GM12878 (cell line): ENCODE measurements around the gene SORCS1. TPM values are rescaled to one million over a fixed set of nuclear protein-coding genes. Genes with fewer than 3 reads are reported as not detected.

Source experiments
- ATAC-seq: fragments of 200-7000 bp; cut with Tn5 transposase; 3 replicates; pipeline ENCODE4 v1.9.1; 2020; ENCODE audit warnings: mild to moderate bottlenecking, moderate library complexity
- BruUV-seq: library from RNA; stranded (reverse); fragments of 400-500 nt; replicated peaks from 2 replicates; lab custom pipeline; 2021; lab: Mats Ljungman, UMichigan
- CTCF ChIA-PET: fragments of 300-600 bp; sonication (Branson Sonifier 250); formaldehyde crosslinking; extraction: SDS; loops from one replicate; lab custom pipeline; 2021; ENCODE audit warnings: inconsistent platforms; lab: Yijun Ruan, JAX
- POLR2A ChIA-PET: fragments of 350-600 bp; formaldehyde crosslinking; extraction: SDS; loops from one replicate; lab custom pipeline; 2021; ENCODE audit warnings: inconsistent platforms; lab: Charles Lee
- RAD21 ChIA-PET: fragments of 300-600 bp; sonication (Branson Sonifier 250); formaldehyde crosslinking; loops from one replicate; lab custom pipeline; 2023; ENCODE audit warnings: antibody characterized with exemption; ENCODE audit not compliant: unreplicated experiment; lab: Charles Lee
- SMC1A ChIA-PET: fragments of 300-600 bp; sonication (Branson Sonifier 250); formaldehyde crosslinking; loops from one replicate; lab custom pipeline; 2023; ENCODE audit not compliant: unreplicated experiment, uncharacterized antibody; lab: Charles Lee
- DNase-seq: peaks from one replicate; pipeline ENCODE4 v3.0.0-alpha.2; 2011; ENCODE audit warnings: low read depth, low spot score
- FAIRE-seq: peaks from 3 replicates; lab custom pipeline; 2011; peaks lifted over from hg19 to GRCh38; lab: Jason Lieb, UNC
- H2AFZ ChIP-seq: 2 replicates; pipeline ENCODE4 v1.6.0; 2011; ENCODE audit warnings: low read depth, low read length, control low read depth; ENCODE audit not compliant: control insufficient read depth
- H3K27ac ChIP-seq: 2 replicates; pipeline ENCODE4 v1.5.1; 2011; ENCODE audit warnings: control low read depth; ENCODE audit not compliant: control insufficient read depth, insufficient read depth
- H3K27me3 ChIP-seq, 2 experiments: replicated peaks in 1 of 2; 2 replicates each; pipeline versions ENCODE4 v1.6.0 to v1.6.1; 2011; ENCODE audit warnings: low read length in 1 of 2; ENCODE audit not compliant: control insufficient read depth in 2 of 2, insufficient read depth in 2 of 2
- H3K36me3 ChIP-seq, 2 experiments: 2 replicates each; pipeline ENCODE4 v1.5.1; 2011; ENCODE audit warnings: low read length in 1 of 2; ENCODE audit not compliant: control insufficient read depth in 2 of 2, insufficient read depth in 2 of 2
- H3K4me1 ChIP-seq: 2 replicates; pipeline ENCODE4 v1.6.1; 2011; ENCODE audit warnings: mild to moderate bottlenecking, low read length, moderate library complexity, mixed read lengths; ENCODE audit not compliant: control insufficient read depth, insufficient read depth
- H3K4me2 ChIP-seq: 2 replicates; pipeline ENCODE4 v1.6.0; 2011; ENCODE audit warnings: control low read depth; ENCODE audit not compliant: control insufficient read depth, insufficient read depth
- H3K4me3 ChIP-seq: fragments of 200-600 bp; sonication (generic); 2 replicates; pipeline ENCODE4 v1.5.1; 2016
- H3K79me2 ChIP-seq: 2 replicates; pipeline ENCODE4 v1.6.0; 2011; ENCODE audit warnings: low read length; ENCODE audit not compliant: control insufficient read depth, insufficient read depth
- H3K9ac ChIP-seq: 2 replicates; pipeline ENCODE4 v1.8.0; 2011; ENCODE audit warnings: low read length, control low read depth, mixed read lengths; ENCODE audit not compliant: control insufficient read depth, insufficient read depth
- H3K9me3 ChIP-seq: replicated peaks from 3 replicates; pipeline ENCODE4 v1.5.1; 2011; ENCODE audit warnings: mild to moderate bottlenecking, low read length; ENCODE audit not compliant: control insufficient read depth, insufficient read depth
- H4K20me1 ChIP-seq: 2 replicates; pipeline ENCODE4 v1.6.0; 2011; ENCODE audit not compliant: control insufficient read depth, insufficient read depth
- BHLHE40 ChIP-seq, 2 experiments: fragments of 450-650 bp in 1 of 2; IDR thresholded peaks; 2 replicates each; pipeline ENCODE4 v1.6.1; 2011 to 2017; ENCODE audit warnings: low read depth in 2 of 2, borderline replicate concordance in 1 of 2, improper control_type of control experiment in 1 of 2, low read length in 1 of 2, mild to moderate bottlenecking in 1 of 2
- CBX3 ChIP-seq: fragments of 200-600 bp; sonication (generic); IDR thresholded peaks from 2 replicates; pipeline ENCODE4 v1.6.1; 2016; ENCODE audit warnings: low read depth, borderline replicate concordance
- CBX5 ChIP-seq: sonication (generic); IDR thresholded peaks from 2 replicates; pipeline ENCODE4 v1.6.1; 2016; ENCODE audit warnings: low read depth, moderate library complexity, mild to moderate bottlenecking, inconsistent platforms
- HDAC6 ChIP-seq: fragments of 200-600 bp; sonication (generic); IDR thresholded peaks from one replicate; pipeline ENCODE4 v1.8.0; 2017; ENCODE audit warnings: antibody characterized with exemption; ENCODE audit not compliant: unreplicated experiment
- IKZF2 ChIP-seq, 2 experiments: fragments of 450-650 bp; IDR thresholded peaks; 2 replicates each; pipeline ENCODE4 v1.6.1; 2017; ENCODE audit warnings: mild to moderate bottlenecking in 2 of 2, moderate library complexity in 2 of 2
- MYC ChIP-seq: IDR thresholded peaks from 2 replicates; pipeline ENCODE4 v1.6.1; 2011; ENCODE audit warnings: mild to moderate bottlenecking, low read length, moderate library complexity, inconsistent platforms; ENCODE audit not compliant: insufficient read depth, insufficient replicate concordance, insufficient read length, severe bottlenecking
- NFIC ChIP-seq: IDR thresholded peaks from 2 replicates; pipeline ENCODE4 v1.6.1; 2012; ENCODE audit warnings: low read depth, mild to moderate bottlenecking, inconsistent platforms, low read length, moderate library complexity
- RELA ChIP-seq: fragments of 450-650 bp; IDR thresholded peaks from 2 replicates; pipeline ENCODE4 v1.8.0; 2014; ENCODE audit warnings: borderline replicate concordance; ENCODE audit not compliant: partially characterized antibody
- SMAD1 ChIP-seq: fragments of 450-650 bp; IDR thresholded peaks from 2 replicates; pipeline ENCODE4 v1.6.1; 2018; ENCODE audit warnings: mild to moderate bottlenecking, low read depth; ENCODE audit not compliant: partially characterized antibody
- TAF1 ChIP-seq: IDR thresholded peaks from 2 replicates; pipeline ENCODE4 v1.6.1; 2011; ENCODE audit warnings: mild to moderate bottlenecking, low read depth, low read length, borderline replicate concordance
- TBL1XR1 ChIP-seq: IDR thresholded peaks from 2 replicates; pipeline ENCODE4 v1.6.1; 2012; ENCODE audit warnings: low read depth, low read length, improper control_type of control experiment
- ZNF24 ChIP-seq: fragments of 450-650 bp; IDR thresholded peaks from 2 replicates; pipeline ENCODE4 v1.6.1; 2017; ENCODE audit warnings: antibody characterized with exemption, mild to moderate bottlenecking
- ZZZ3 ChIP-seq: IDR thresholded peaks from 2 replicates; pipeline ENCODE4 v1.6.1; 2011; ENCODE audit warnings: low read depth; ENCODE audit not compliant: control insufficient read depth, insufficient read length
- in situ Hi-C: fragments of 300-500 bp; cut with MboI; formaldehyde crosslinking; loops from 9 replicates; pipeline ENCODE4 v1.14.3; 2018; ENCODE audit warnings: mixed read lengths
- intact Hi-C: fragments of 100-400 bp; cut with micrococcal nuclease; formaldehyde crosslinking; loops from one replicate; pipeline ENCODE4 v1.14.2; 2022; ENCODE audit not compliant: unreplicated experiment
- polyA plus RNA-seq, 11 experiments: library from polyadenylated mRNA; depleted of rRNA in 4 of 11; unstranded in 6 of 11; stranded (reverse) in 5 of 11; fragments of >200 nt; fragmentation: Nextera tagmentation in 4 of 11; fragmentation: Illumina TruSeq in 1 of 11; extraction: Ambion mirVana in 4 of 11; extraction: Trizol in 1 of 11; gene quantifications; 1 replicate in 1 of 11; 2 replicates in 10 of 11; pipeline versions ENCODE4 v1.2.1 to v1.2.3, GENCODE V29; 2011 to 2016; ENCODE audit warnings: inconsistent platforms in 2 of 11, missing spikeins in 2 of 11, low read depth in 1 of 11
- total RNA-seq, 4 experiments: library from RNA; depleted of rRNA in 3 of 4; stranded (reverse); fragments of >200 nt in 3 of 4; fragmentation: Illumina TruSeq in 1 of 4; extraction: Trizol in 1 of 4; gene quantifications; 2 replicates each; pipeline versions ENCODE4 v1.2.1 to v1.2.3, GENCODE V29; 2013 to 2021
- TF ChIP-seq, protein P1 (sequence below): fragments of 450-650 bp; conservative IDR thresholded peaks from 2 replicates; pipeline ENCODE4 v1.6.1; 2017; ENCODE audit warnings: mild to moderate bottlenecking, moderate library complexity
- TF ChIP-seq, protein P2 (sequence below): fragments of 450-650 bp; IDR thresholded peaks from 2 replicates; pipeline ENCODE4 v1.6.1; 2016; ENCODE audit warnings: mild to moderate bottlenecking
- TF ChIP-seq, protein P3 (sequence below): IDR thresholded peaks from 2 replicates; pipeline ENCODE4 v1.6.1; 2012; ENCODE audit warnings: low read depth, low read length, improper control_type of control experiment
- TF ChIP-seq, protein P4 (sequence below): fragments of 450-650 bp; IDR thresholded peaks from 2 replicates; pipeline ENCODE4 v1.6.1; 2014; ENCODE audit warnings: mild to moderate bottlenecking

The SORCS1 gene
- total and polyA plus RNA-seq, 10 of the 15 experiments (the other 5 are each of a cell fraction or from before 2014, with no cell fraction given) = 0.02 to 9.6 (median 0.06) TPM; not detected in 3

DNA sequence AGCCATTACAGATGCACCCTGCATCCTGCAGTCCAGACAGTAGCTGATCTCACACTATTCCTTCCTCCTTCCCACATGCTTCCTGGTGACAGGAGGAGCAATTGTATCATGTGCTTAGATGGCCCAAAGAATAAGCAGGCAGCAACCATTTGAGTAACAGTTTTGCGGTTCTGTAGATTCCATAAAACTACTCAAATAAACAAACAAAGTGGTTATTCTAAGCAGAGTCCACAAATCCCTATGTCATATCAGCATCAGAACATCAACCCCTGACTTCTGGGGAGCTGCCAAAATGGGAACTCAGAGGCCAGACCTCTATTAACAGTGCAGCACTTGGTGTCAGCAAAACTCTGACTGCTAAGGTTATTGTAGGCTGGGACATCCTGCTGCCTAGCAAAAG is 226.0 kb downstream of the SORCS1 start (continued):
- TF ChIP-seq RELA (no peak), NFIC (no peak), BHLHE40 (IDR thresholded peaks at IDR 0.05; ENCODE audit: borderline replicate concordance in 1 of 2, low read depth in 2 of 2, low read length in 1 of 2) (no peak)

DNA sequence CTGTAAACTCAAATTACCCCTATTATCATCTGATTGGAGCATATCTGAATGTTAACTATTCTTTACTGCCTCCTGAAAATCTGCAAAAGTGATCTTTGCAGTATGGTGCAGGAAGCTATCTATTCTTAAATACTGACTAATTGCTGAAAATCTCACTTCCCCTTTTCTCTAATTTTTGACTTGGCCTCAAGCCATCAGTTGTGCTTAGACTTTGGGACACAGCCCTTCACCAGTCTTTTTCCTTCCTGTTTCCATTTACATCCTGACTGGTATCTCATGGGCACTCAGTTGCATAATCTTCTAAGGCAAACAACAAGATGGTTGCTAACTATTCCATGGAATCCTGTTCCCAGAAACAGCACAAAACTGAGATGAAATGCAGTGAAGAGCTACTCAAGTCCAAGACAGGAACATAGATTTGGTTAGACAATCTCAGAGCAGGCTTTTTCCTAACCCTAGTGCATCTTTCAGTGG is 228.5 kb downstream of the SORCS1 start:
- Histone ChIP-seq H3K9me3 (peaks cover 3% of the 10 kb centered on the region; the same call in 2 of the 3 replicates), H3K4me3 (no peak overlapping the region; the same call in 1 of the 2 replicates), H3K9ac (no peak overlapping the region), H3K4me2 (peak overlapping the region; percentile 69), H2AFZ (no peak overlapping the region; the same call in 1 of the 2 replicates), H3K27ac (peak overlapping the region; percentile 67), H3K27me3 (no peaks in the 10 kb centered on the region), H3K79me2 (no peaks in the 10 kb centered on the region), H3K36me3 (no peaks in the 10 kb centered on the region), H4K20me1 (no peaks in the 10 kb centered on the region), H3K4me1 (peaks cover 42% of the 10 kb centered on the region)
- intact Hi-C loops (loop anchor here (5.0 kb wide), 1 partner anchor 69 kb away; no protein-coding TSS in a partner anchor), in situ Hi-C loops (no loop called here)
- CTCF ChIA-PET = interaction anchor here (0.6 to 2.0 kb wide), 8 partner anchors 9 to 744 kb away, joined by 3 to 10 read pairs (median 4); no protein-coding TSS in a partner anchor
- ATAC-seq (peak; percentile 75), FAIRE-seq (peak; percentile 88), DNase-seq (peak; percentile 93)
- SMC1A ChIA-PET = interaction anchor here (0.6 to 3.1 kb wide), 23 partner anchors 9 to 223 kb away, joined by 3 to 26 read pairs (median 5); no protein-coding TSS in a partner anchor
- BruUV-seq = no TSS peak
- POLR2A ChIA-PET = interaction anchor here (1.2 to 1.6 kb wide), 3 partner anchors 10 to 120 kb away, joined by 3 to 5 read pairs (median 4); no protein-coding TSS in a partner anchor
- RAD21 ChIA-PET = interaction anchor here (0.6 to 2.8 kb wide), 8 partner anchors 12 to 223 kb away, joined by 3 to 17 read pairs (median 4); no protein-coding TSS in a partner anchor
- TF ChIP-seq ZZZ3 (no peak), TBL1XR1 (peak; percentile 72), SMAD1 (peak; percentile 94), CBX5 (peak; percentile 82; the same call in 1 of the 2 replicates), CBX3 (no peak), HDAC6 (no peak), TAF1 (no peak), MYC (no peak), IKZF2 (IDR thresholded peaks at IDR 0.05) (peak; percentile 98 to 99), ZNF24 (no peak)
- TF ChIP-seq, protein P1, sequence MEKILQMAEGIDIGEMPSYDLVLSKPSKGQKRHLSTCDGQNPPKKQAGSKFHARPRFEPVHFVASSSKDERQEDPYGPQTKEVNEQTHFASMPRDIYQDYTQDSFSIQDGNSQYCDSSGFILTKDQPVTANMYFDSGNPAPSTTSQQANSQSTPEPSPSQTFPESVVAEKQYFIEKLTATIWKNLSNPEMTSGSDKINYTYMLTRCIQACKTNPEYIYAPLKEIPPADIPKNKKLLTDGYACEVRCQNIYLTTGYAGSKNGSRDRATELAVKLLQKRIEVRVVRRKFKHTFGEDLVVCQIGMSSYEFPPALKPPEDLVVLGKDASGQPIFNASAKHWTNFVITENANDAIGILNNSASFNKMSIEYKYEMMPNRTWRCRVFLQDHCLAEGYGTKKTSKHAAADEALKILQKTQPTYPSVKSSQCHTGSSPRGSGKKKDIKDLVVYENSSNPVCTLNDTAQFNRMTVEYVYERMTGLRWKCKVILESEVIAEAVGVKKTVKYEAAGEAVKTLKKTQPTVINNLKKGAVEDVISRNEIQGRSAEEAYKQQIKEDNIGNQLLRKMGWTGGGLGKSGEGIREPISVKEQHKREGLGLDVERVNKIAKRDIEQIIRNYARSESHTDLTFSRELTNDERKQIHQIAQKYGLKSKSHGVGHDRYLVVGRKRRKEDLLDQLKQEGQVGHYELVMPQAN = no peak
- TF ChIP-seq, protein P2, sequence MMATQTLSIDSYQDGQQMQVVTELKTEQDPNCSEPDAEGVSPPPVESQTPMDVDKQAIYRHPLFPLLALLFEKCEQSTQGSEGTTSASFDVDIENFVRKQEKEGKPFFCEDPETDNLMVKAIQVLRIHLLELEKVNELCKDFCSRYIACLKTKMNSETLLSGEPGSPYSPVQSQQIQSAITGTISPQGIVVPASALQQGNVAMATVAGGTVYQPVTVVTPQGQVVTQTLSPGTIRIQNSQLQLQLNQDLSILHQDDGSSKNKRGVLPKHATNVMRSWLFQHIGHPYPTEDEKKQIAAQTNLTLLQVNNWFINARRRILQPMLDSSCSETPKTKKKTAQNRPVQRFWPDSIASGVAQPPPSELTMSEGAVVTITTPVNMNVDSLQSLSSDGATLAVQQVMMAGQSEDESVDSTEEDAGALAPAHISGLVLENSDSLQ = no peak
- TF ChIP-seq, protein P3, sequence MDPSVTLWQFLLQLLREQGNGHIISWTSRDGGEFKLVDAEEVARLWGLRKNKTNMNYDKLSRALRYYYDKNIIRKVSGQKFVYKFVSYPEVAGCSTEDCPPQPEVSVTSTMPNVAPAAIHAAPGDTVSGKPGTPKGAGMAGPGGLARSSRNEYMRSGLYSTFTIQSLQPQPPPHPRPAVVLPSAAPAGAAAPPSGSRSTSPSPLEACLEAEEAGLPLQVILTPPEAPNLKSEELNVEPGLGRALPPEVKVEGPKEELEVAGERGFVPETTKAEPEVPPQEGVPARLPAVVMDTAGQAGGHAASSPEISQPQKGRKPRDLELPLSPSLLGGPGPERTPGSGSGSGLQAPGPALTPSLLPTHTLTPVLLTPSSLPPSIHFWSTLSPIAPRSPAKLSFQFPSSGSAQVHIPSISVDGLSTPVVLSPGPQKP = no peak
- TF ChIP-seq, protein P4, sequence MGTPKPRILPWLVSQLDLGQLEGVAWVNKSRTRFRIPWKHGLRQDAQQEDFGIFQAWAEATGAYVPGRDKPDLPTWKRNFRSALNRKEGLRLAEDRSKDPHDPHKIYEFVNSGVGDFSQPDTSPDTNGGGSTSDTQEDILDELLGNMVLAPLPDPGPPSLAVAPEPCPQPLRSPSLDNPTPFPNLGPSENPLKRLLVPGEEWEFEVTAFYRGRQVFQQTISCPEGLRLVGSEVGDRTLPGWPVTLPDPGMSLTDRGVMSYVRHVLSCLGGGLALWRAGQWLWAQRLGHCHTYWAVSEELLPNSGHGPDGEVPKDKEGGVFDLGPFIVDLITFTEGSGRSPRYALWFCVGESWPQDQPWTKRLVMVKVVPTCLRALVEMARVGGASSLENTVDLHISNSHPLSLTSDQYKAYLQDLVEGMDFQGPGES = no peak
